Liver (tissue), 9 donors: ENCODE data around the gene TMPRSS6. TPM values are rescaled to one million over a fixed set of nuclear protein-coding genes. Genes with fewer than 3 reads are reported as not detected.

Experiments used
- DNase-seq: peaks from one replicate; pipeline ENCODE4 v3.0.0-alpha.2; 2017; ENCODE audit warnings: low spot score
- H3K27ac ChIP-seq, 2 donors: one replicate each; pipeline ENCODE4 v1.7.0; 2013; ENCODE audit warnings: inconsistent platforms in 2 of 2, low read length in 2 of 2, control low read depth in 1 of 2, low read depth in 1 of 2, mild to moderate bottlenecking in 1 of 2
- H3K27me3 ChIP-seq, 4 donors: one replicate each; pipeline versions ENCODE4 v1.6.1 to v1.7.0; 2013; ENCODE audit warnings: low read length in 3 of 4, inconsistent platforms in 1 of 4, mild to moderate bottlenecking in 1 of 4, moderate library complexity in 1 of 4; ENCODE audit not compliant: control insufficient read depth in 4 of 4, insufficient read depth in 4 of 4
- H3K36me3 ChIP-seq, 4 donors: one replicate each; pipeline versions ENCODE4 v1.6.1 to v1.7.0; 2013; ENCODE audit warnings: low read length in 3 of 4, mild to moderate bottlenecking in 3 of 4, low read depth in 1 of 4, moderate library complexity in 1 of 4; ENCODE audit not compliant: control insufficient read depth in 4 of 4, insufficient read depth in 3 of 4
- H3K4me1 ChIP-seq, 4 donors: one replicate each; pipeline versions ENCODE4 v1.6.1 to v1.7.0; 2013; ENCODE audit warnings: low read length in 3 of 4, mild to moderate bottlenecking in 3 of 4, moderate library complexity in 1 of 4; ENCODE audit not compliant: control insufficient read depth in 4 of 4, insufficient read depth in 4 of 4
- H3K4me3 ChIP-seq, 3 donors: one replicate each; pipeline versions ENCODE4 v1.6.1 to v1.7.0; 2013; ENCODE audit warnings: low read length in 3 of 3, control low read depth in 1 of 3, low read depth in 1 of 3, mild to moderate bottlenecking in 1 of 3
- H3K9ac ChIP-seq, 2 donors: one replicate each; pipeline ENCODE4 v1.7.0; 2013; ENCODE audit warnings: low read length in 2 of 2, mild to moderate bottlenecking in 2 of 2, moderate library complexity in 2 of 2, control low read depth in 1 of 2, low read depth in 1 of 2
- H3K9me3 ChIP-seq, 4 donors: one replicate each; pipeline versions ENCODE4 v1.6.1 to v1.7.0; 2013; ENCODE audit warnings: low read length in 3 of 4; ENCODE audit not compliant: control insufficient read depth in 4 of 4
- CTCF ChIP-seq: fragments of 150-350 bp; IDR thresholded peaks from 2 replicates; pipeline ENCODE4 v1.5.1; 2017; ENCODE audit warnings: improper control_type of control experiment, low read depth, low read length; ENCODE audit not compliant: missing input control
- EGR1 ChIP-seq, 2 donors: IDR thresholded peaks; 2 replicates each; pipeline ENCODE4 v1.6.1; 2016 to 2018; ENCODE audit warnings: antibody characterized with exemption in 2 of 2, low read depth in 2 of 2
- FOXA2 ChIP-seq: IDR thresholded peaks from 2 replicates; pipeline ENCODE4 v1.6.1; 2016; ENCODE audit warnings: antibody characterized with exemption
- GABPA ChIP-seq, 2 donors: IDR thresholded peaks in 1 of 2; conservative IDR thresholded peaks in 1 of 2; 2 replicates each; pipeline ENCODE4 v1.6.1; 2016; ENCODE audit warnings: antibody characterized with exemption in 2 of 2, mild to moderate bottlenecking in 1 of 2, moderate library complexity in 1 of 2
- HNF4A ChIP-seq, 2 donors: conservative IDR thresholded peaks; 2 replicates each; pipeline ENCODE4 v1.6.1; 2016; ENCODE audit warnings: antibody characterized with exemption in 2 of 2, mild to moderate bottlenecking in 2 of 2
- HNF4G ChIP-seq: IDR thresholded peaks from 2 replicates; pipeline ENCODE4 v1.6.1; 2016; ENCODE audit warnings: antibody characterized with exemption
- JUND ChIP-seq, 2 donors: IDR thresholded peaks; 2 replicates each; pipeline ENCODE4 v1.6.1; 2016; ENCODE audit warnings: antibody characterized with exemption in 2 of 2
- MAX ChIP-seq: IDR thresholded peaks from 2 replicates; pipeline ENCODE4 v1.6.1; 2016; ENCODE audit warnings: antibody characterized with exemption
- NR2F2 ChIP-seq: IDR thresholded peaks from 2 replicates; pipeline ENCODE4 v1.6.1; 2016; ENCODE audit warnings: antibody characterized with exemption
- RAD21 ChIP-seq, 2 donors: IDR thresholded peaks; 2 replicates each; pipeline ENCODE4 v1.6.1; 2016; ENCODE audit warnings: antibody characterized with exemption in 2 of 2, mild to moderate bottlenecking in 2 of 2
- REST ChIP-seq: IDR thresholded peaks from 2 replicates; pipeline ENCODE4 v1.6.1; 2016; ENCODE audit warnings: antibody characterized with exemption, mild to moderate bottlenecking
- RXRA ChIP-seq, 2 donors: IDR thresholded peaks; 2 replicates each; pipeline ENCODE4 v1.6.1; 2017 to 2018; ENCODE audit warnings: antibody characterized with exemption in 2 of 2, mild to moderate bottlenecking in 1 of 2
- SP1 ChIP-seq: IDR thresholded peaks from 2 replicates; pipeline ENCODE4 v1.6.1; 2018; ENCODE audit warnings: antibody characterized with exemption, mild to moderate bottlenecking
- TAF1 ChIP-seq: conservative IDR thresholded peaks from 2 replicates; pipeline ENCODE4 v1.6.1; 2016; ENCODE audit warnings: antibody characterized with exemption, mild to moderate bottlenecking
- YY1 ChIP-seq: IDR thresholded peaks from 2 replicates; pipeline ENCODE4 v1.6.1; 2016; ENCODE audit warnings: antibody characterized with exemption, mild to moderate bottlenecking
- ZBTB33 ChIP-seq: IDR thresholded peaks from 2 replicates; pipeline ENCODE4 v1.6.1; 2016; ENCODE audit warnings: antibody characterized with exemption
- WGBS: extraction: QIAGEN DNeasy Blood & Tissue Kit; methylation state at CpG from one replicate; pipeline ENCODE4 v1.1.7; 2013; 5-methylcytosine and 5-hydroxymethylcytosine counted together
- polyA plus RNA-seq, 2 donors: library from polyadenylated mRNA; stranded (reverse) in 1 of 2; unstranded in 1 of 2; fragments of 200-250 nt in 1 of 2; fragments of >200 nt in 1 of 2; fragmentation: Nextera tagmentation in 1 of 2; extraction: Ambion mirVana in 1 of 2; gene quantifications; one replicate each; pipeline versions ENCODE4 v1.2.1 to v1.2.3, GENCODE V29; 2013 to 2015
- total RNA-seq, 2 donors: library from RNA; depleted of rRNA; stranded (reverse); fragments of >200 nt; gene quantifications; one replicate each; pipeline ENCODE4 v1.2.3, GENCODE V29; 2014
- donor health status: healthy.
- donor health status: healthy.
- donor health status: healthy.
- donor health status: healthy.
- donor health status: healthy.

Gene TMPRSS6
- total and polyA plus RNA-seq, 4 donors, result 12.6 to 47.1 (median 39.9) TPM

- H3K4me1 ChIP-seq, result peaks cover 0 to 44% (median 21%) of the 10 kb centered on the region in 4 donors
- H3K9me3 ChIP-seq, result no peaks in the 10 kb centered on the region
- H3K9ac ChIP-seq, result no peak overlapping the region
- 29% methylated on average over 7 of the region's 7 CpGs for WGBS
- DNase-seq, result no peak
- H3K4me3 ChIP-seq, result no peak overlapping the region
- no peak for TF ChIP-seq CTCF
- TF ChIP-seq GABPA (IDR thresholded peaks at IDR 0.05 in 1 of 2, conservative IDR thresholded peaks at IDR 0.05 in 1 of 2), result no peak
- no peak for TF ChIP-seq TAF1
- no peak for TF ChIP-seq HNF4A (conservative IDR thresholded peaks at IDR 0.05)
- H3K27ac ChIP-seq, result no peak overlapping the region
- H3K27me3 ChIP-seq, result no peaks in the 10 kb centered on the region
- peaks cover 0 to 20% (median 8%) of the 10 kb centered on the region in 4 donors for H3K36me3 ChIP-seq
Measured at GRCh38 chr22:37105154-37105553, 4.4 kb downstream of the TMPRSS6 start.

GRCh38 chr22:37103656-37104452 is 5.7 kb downstream of the TMPRSS6 start:
- TF ChIP-seq FOXA2 (no peak), GABPA (IDR thresholded peaks at IDR 0.05 in 1 of 2, conservative IDR thresholded peaks at IDR 0.05 in 1 of 2) (no peak), MAX (no peak), CTCF (no peak), REST (no peak), JUND (IDR thresholded peaks at IDR 0.05) (no peak), HNF4G (no peak), EGR1 (IDR thresholded peaks at IDR 0.05; ENCODE audit: low read depth in 2 of 2) (no peak), TAF1 (no peak), RXRA (IDR thresholded peaks at IDR 0.05) (no peak), HNF4A (conservative IDR thresholded peaks at IDR 0.05) (no peak), SP1 (no peak), NR2F2 (no peak), RAD21 (IDR thresholded peaks at IDR 0.05) (no peak), YY1 (no peak), ZBTB33 (no peak)
- 83% methylated on average over 14 of the region's 14 CpGs for WGBS
- Histone ChIP-seq H3K9me3 (no peaks in the 10 kb centered on the region), H3K4me1 (peaks cover 0 to 35% (median 17%) of the 10 kb centered on the region in 4 donors), H3K4me3 (no peak overlapping the region), H3K9ac (no peak overlapping the region), H3K27me3 (no peaks in the 10 kb centered on the region), H3K36me3 (peaks cover 0 to 25% (median 11%) of the 10 kb centered on the region in 4 donors), H3K27ac (no peak overlapping the region)
- DNase-seq, result no peak
